Measurements from ENCODE around the gene DDT.
"Not testable (repeated sequence)": the region's sequence is repeated elsewhere in the genome, so short reads cannot be mapped to it uniquely, and the experiment has no call there.

Gene DDT

GRCh38 chr22:23955886-23956285, 18.4 kb downstream of the DDT start:
- not testable (repeated sequence) for H3K4me3 ChIP-seq (ENCODE audit: low read length); H3K36me3 ChIP-seq (ENCODE audit: control insufficient read depth, insufficient read depth, low read length); H3K4me1 ChIP-seq (ENCODE audit: control insufficient read depth, insufficient read depth, low read length); H3K27me3 ChIP-seq (ENCODE audit: control insufficient read depth, insufficient read depth, low read length); H3K9ac ChIP-seq (ENCODE audit: low read length); H3K27ac ChIP-seq (ENCODE audit: low read depth, low read length)

- not testable (repeated sequence) for H3K4me1 ChIP-seq (ENCODE audit: control insufficient read depth, insufficient read depth, low read length); H3K9ac ChIP-seq (ENCODE audit: low read length); H3K36me3 ChIP-seq (ENCODE audit: control insufficient read depth, insufficient read depth, low read length); H3K27me3 ChIP-seq (ENCODE audit: control insufficient read depth, insufficient read depth, low read length); H3K4me3 ChIP-seq (ENCODE audit: low read length); H3K27ac ChIP-seq (ENCODE audit: low read depth, low read length)
These were observed 19.3 kb downstream of the DDT start for GRCh38 chr22:23954991-23955305.

- H3K4me3 ChIP-seq (ENCODE audit: low read length); H3K27me3 ChIP-seq (ENCODE audit: control insufficient read depth, insufficient read depth, low read length); H3K27ac ChIP-seq (ENCODE audit: low read depth, low read length); H3K9ac ChIP-seq (ENCODE audit: low read length); H3K36me3 ChIP-seq (ENCODE audit: control insufficient read depth, insufficient read depth, low read length); H3K4me1 ChIP-seq (ENCODE audit: control insufficient read depth, insufficient read depth, low read length): not testable (repeated sequence)
These were observed 19.8 kb downstream of the DDT start for GRCh38 chr22:23954193-23954990.

GRCh38 chr22:23953485-23953884, 20.8 kb downstream of the DDT start:
- H3K9ac ChIP-seq (ENCODE audit: low read length); H3K4me1 ChIP-seq (ENCODE audit: control insufficient read depth, insufficient read depth, low read length); H3K4me3 ChIP-seq (ENCODE audit: low read length); H3K27ac ChIP-seq (ENCODE audit: low read depth, low read length); H3K27me3 ChIP-seq (ENCODE audit: control insufficient read depth, insufficient read depth, low read length); H3K36me3 ChIP-seq (ENCODE audit: control insufficient read depth, insufficient read depth, low read length): not testable (repeated sequence)

- H3K36me3 ChIP-seq (ENCODE audit: control insufficient read depth, insufficient read depth, low read length); H3K4me1 ChIP-seq (ENCODE audit: control insufficient read depth, insufficient read depth, low read length); H3K9ac ChIP-seq (ENCODE audit: low read length); H3K27ac ChIP-seq (ENCODE audit: low read depth, low read length); H3K27me3 ChIP-seq (ENCODE audit: control insufficient read depth, insufficient read depth, low read length); H3K4me3 ChIP-seq (ENCODE audit: low read length): not testable (repeated sequence)
These were observed 21.3 kb downstream of the DDT start for GRCh38 chr22:23952794-23953405.

- not testable (repeated sequence) for H3K4me3 ChIP-seq (ENCODE audit: low read length); H3K27me3 ChIP-seq (ENCODE audit: control insufficient read depth, insufficient read depth, low read length); H3K9ac ChIP-seq (ENCODE audit: low read length); H3K36me3 ChIP-seq (ENCODE audit: control insufficient read depth, insufficient read depth, low read length); H3K27ac ChIP-seq (ENCODE audit: low read depth, low read length); H3K4me1 ChIP-seq (ENCODE audit: control insufficient read depth, insufficient read depth, low read length)
These were observed 22.9 kb downstream of the DDT start for GRCh38 chr22:23951383-23951782.

GRCh38 chr22:23949764-23950163, 24.5 kb downstream of the DDT start:
- not testable (repeated sequence) for H3K4me1 ChIP-seq (ENCODE audit: control insufficient read depth, insufficient read depth, low read length); H3K4me3 ChIP-seq (ENCODE audit: low read length); H3K9ac ChIP-seq (ENCODE audit: low read length); H3K36me3 ChIP-seq (ENCODE audit: control insufficient read depth, insufficient read depth, low read length); H3K27me3 ChIP-seq (ENCODE audit: control insufficient read depth, insufficient read depth, low read length); H3K27ac ChIP-seq (ENCODE audit: low read depth, low read length)

GRCh38 chr22:23947391-23947790, 26.9 kb downstream of the DDT start:
- H3K4me3 ChIP-seq (ENCODE audit: low read length); H3K4me1 ChIP-seq (ENCODE audit: control insufficient read depth, insufficient read depth, low read length); H3K9ac ChIP-seq (ENCODE audit: low read length); H3K36me3 ChIP-seq (ENCODE audit: control insufficient read depth, insufficient read depth, low read length); H3K27me3 ChIP-seq (ENCODE audit: control insufficient read depth, insufficient read depth, low read length); H3K27ac ChIP-seq (ENCODE audit: low read depth, low read length): not testable (repeated sequence)

GRCh38 chr22:23940166-23940565, 34.1 kb downstream of the DDT start:
- H3K9ac ChIP-seq (ENCODE audit: low read length); H3K36me3 ChIP-seq (ENCODE audit: control insufficient read depth, insufficient read depth, low read length); H3K4me3 ChIP-seq (ENCODE audit: low read length); H3K27ac ChIP-seq (ENCODE audit: low read depth, low read length); H3K27me3 ChIP-seq (ENCODE audit: control insufficient read depth, insufficient read depth, low read length); H3K4me1 ChIP-seq (ENCODE audit: control insufficient read depth, insufficient read depth, low read length): not testable (repeated sequence)

- Histone ChIP-seq H3K36me3 (ENCODE audit: control insufficient read depth, insufficient read depth, low read length) (no peaks in the 10 kb centered on the region), H3K4me3 (ENCODE audit: low read length) (no peak overlapping the region), H3K27me3 (ENCODE audit: control insufficient read depth, insufficient read depth, low read length) (no peaks in the 10 kb centered on the region), H3K27ac (ENCODE audit: low read depth, low read length) (no peak overlapping the region), H3K4me1 (ENCODE audit: control insufficient read depth, insufficient read depth, low read length) (no peaks in the 10 kb centered on the region), H3K9ac (ENCODE audit: low read length) (no peak overlapping the region)
These were observed 35.3 kb downstream of the DDT start for GRCh38 chr22:23939017-23939357.

GRCh38 chr22:23938328-23939016, 35.8 kb downstream of the DDT start:
- Histone ChIP-seq H3K4me1 (ENCODE audit: control insufficient read depth, insufficient read depth, low read length) (no peaks in the 10 kb centered on the region), H3K4me3 (ENCODE audit: low read length) (no peak overlapping the region), H3K27ac (ENCODE audit: low read depth, low read length) (no peak overlapping the region), H3K36me3 (ENCODE audit: control insufficient read depth, insufficient read depth, low read length) (no peaks in the 10 kb centered on the region), H3K9ac (ENCODE audit: low read length) (no peak overlapping the region), H3K27me3 (ENCODE audit: control insufficient read depth, insufficient read depth, low read length) (no peaks in the 10 kb centered on the region)

GRCh38 chr22:23926561-23926960, 47.7 kb downstream of the DDT start:
- Histone ChIP-seq H3K9ac (ENCODE audit: low read length) (no peak overlapping the region), H3K27me3 (ENCODE audit: control insufficient read depth, insufficient read depth, low read length) (no peaks in the 10 kb centered on the region), H3K4me1 (ENCODE audit: control insufficient read depth, insufficient read depth, low read length) (no peaks in the 10 kb centered on the region), H3K36me3 (ENCODE audit: control insufficient read depth, insufficient read depth, low read length) (peaks cover 25% of the 10 kb centered on the region), H3K27ac (ENCODE audit: low read depth, low read length) (no peak overlapping the region), H3K4me3 (ENCODE audit: low read length) (no peak overlapping the region)

Measured in rectal smooth muscle tissue (tissue), 1 donor.